Measurements from ENCODE around the gene DNAJB12. TPM values are rescaled to one million over a fixed set of nuclear protein-coding genes. Genes with fewer than 3 reads are reported as not detected.

The DNAJB12 gene
- total RNA-seq, 1 experiment from 2014 or later: 27.6 TPM

DNA sequence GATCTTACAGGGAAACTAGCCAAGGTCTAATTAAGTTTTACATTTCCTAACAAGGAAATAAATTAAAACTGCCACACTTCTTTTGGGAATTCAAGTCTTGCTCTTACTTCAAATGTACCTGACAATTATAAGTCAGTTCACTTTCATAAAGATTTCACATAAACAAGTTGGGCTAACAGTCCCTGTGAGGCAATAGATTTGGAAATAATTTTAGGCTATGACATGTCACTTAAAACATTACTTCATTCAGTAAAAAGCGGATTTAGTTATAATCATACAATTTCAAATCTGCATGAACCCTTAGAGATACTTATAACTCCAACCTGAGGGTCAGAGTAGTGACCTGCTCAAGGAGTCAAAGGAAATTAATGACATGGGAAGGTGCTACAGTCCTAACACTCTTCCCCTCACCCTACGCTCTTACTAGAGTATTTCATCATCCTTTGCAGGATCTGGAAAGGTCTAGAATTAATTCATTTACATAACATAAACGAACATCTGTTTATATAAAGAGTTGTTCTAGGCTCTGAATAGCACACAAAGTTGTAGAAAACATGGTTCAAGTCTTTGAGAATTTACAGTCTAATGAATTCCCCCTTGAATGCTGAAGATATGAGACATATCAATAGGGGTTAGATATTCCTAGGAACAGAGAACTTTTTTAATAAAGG lies 32.3 kb upstream of the DNAJB12 start:
- H3K27ac ChIP-seq (ENCODE audit: insufficient read length, low read depth, low read length): no peak overlapping the region
- no peak overlapping the region for H2AFZ ChIP-seq (ENCODE audit: low read length)
- no peak overlapping the region for H2AK5ac ChIP-seq (ENCODE audit: insufficient read length, low read length)
- H3K27ac Mint-ChIP-seq: no peak overlapping the region
- no peaks in the 10 kb centered on the region for H3K36me3 Mint-ChIP-seq (ENCODE audit: insufficient read depth in 1 of 3, low read depth in 3 of 3)
- no peak for TF ChIP-seq CTCF (conservative IDR thresholded peaks at IDR 0.05)
- no peak overlapping the region for H3K18ac ChIP-seq (ENCODE audit: insufficient read length, low read depth, low read length)
- no peaks in the 10 kb centered on the region for H3K79me2 ChIP-seq (ENCODE audit: insufficient read depth, low read length)
- no peaks in the 10 kb centered on the region for H3K9me3 Mint-ChIP-seq
- H3T11ph ChIP-seq (ENCODE audit: low read length): no peak overlapping the region
- no peak overlapping the region for H2BK15ac ChIP-seq (ENCODE audit: low read depth, low read length)
- 0 out of 2 replicates have a peak, but pooled peaks cover 3% of the 10 kb centered on the region for H3K4me1 ChIP-seq (ENCODE audit: insufficient read depth, low read length)
- no peak overlapping the region for H3K9ac ChIP-seq (ENCODE audit: extremely low read depth, insufficient read length, low read length)
- H2BK120ac ChIP-seq (ENCODE audit: low read depth, low read length, poor library complexity, severe bottlenecking): no peak overlapping the region
- no peak for DNase-seq
- H3K56ac ChIP-seq (ENCODE audit: insufficient read length, low read depth, low read length): no peak overlapping the region
- no CpG with 5 or more reads among the region's 3 CpGs for WGBS (ENCODE audit: extremely low coverage, insufficient read length, low lambda C conversion rate)
- no peaks in the 10 kb centered on the region for H3K23me2 ChIP-seq (ENCODE audit: insufficient read length, low read depth, low read length, poor library complexity, severe bottlenecking)
- H3K14ac ChIP-seq (ENCODE audit: insufficient read depth, low read length): no peak overlapping the region
- peaks cover 17 to 18% of the 10 kb centered on the region in 2 experiments for H3K4me1 Mint-ChIP-seq
- H4K8ac ChIP-seq (replicated peaks; ENCODE audit: insufficient read length, low read depth, low read length): no peak overlapping the region
- no peaks in the 10 kb centered on the region for H3K27me3 ChIP-seq (ENCODE audit: insufficient read depth, low read length)
- H4K20me1 ChIP-seq (ENCODE audit: control insufficient read depth, insufficient read depth, insufficient read length): no peaks in the 10 kb centered on the region
- H2BK5ac ChIP-seq (ENCODE audit: insufficient read length, low read length): no peak overlapping the region
- H3K4me2 ChIP-seq (ENCODE audit: insufficient read depth, insufficient read length, low read length): no peak overlapping the region
- no peaks in the 10 kb centered on the region for H3K27me3 Mint-ChIP-seq (ENCODE audit: low read depth)
- H3K4ac ChIP-seq (ENCODE audit: low read depth, low read length): no peak overlapping the region
- H4K5ac ChIP-seq (ENCODE audit: insufficient read length, low read depth, low read length): no peak overlapping the region
- no peaks in the 10 kb centered on the region for H3K79me1 ChIP-seq (ENCODE audit: insufficient read depth, low read depth, low read length, poor library complexity, severe bottlenecking)
- H3K23ac ChIP-seq (ENCODE audit: insufficient read length, low read depth, low read length): no peak overlapping the region
- H2BK12ac ChIP-seq (ENCODE audit: insufficient read length, low read depth, low read length): no peak overlapping the region
- no peak overlapping the region for H3K4me3 Mint-ChIP-seq
- H3K9me3 ChIP-seq (ENCODE audit: control insufficient read depth, low read depth, low read length): no peaks in the 10 kb centered on the region
- no peak overlapping the region for H4K91ac ChIP-seq (ENCODE audit: insufficient read length, low read depth, low read length)
- no peak overlapping the region for H2BK20ac ChIP-seq (ENCODE audit: low read depth, low read length, poor library complexity, severe bottlenecking)
